HepG2 (cell line): Measurements from ENCODE around the gene CLDND2. TPM values are rescaled to one million over a fixed set of nuclear protein-coding genes. Genes with fewer than 3 reads are reported as not detected.

Experiments
- AKNA ChIP-seq: sonication (generic); formaldehyde crosslinking; IDR thresholded peaks from 2 replicates; pipeline ENCODE4 v1.4.0; 2020; ENCODE audit warnings: missing genetic modification reagents, borderline replicate concordance
- EZH2 ChIP-seq: conservative IDR thresholded peaks from 2 replicates; pipeline ENCODE4 v1.6.1; 2012; ENCODE audit warnings: mild to moderate bottlenecking, low read depth, low read length, moderate library complexity
- FOXC1 ChIP-seq: sonication (generic); formaldehyde crosslinking; IDR thresholded peaks from 2 replicates; pipeline ENCODE4 v1.8.0; 2022; ENCODE audit warnings: mild to moderate bottlenecking, missing genetic modification reagents, borderline replicate concordance
- FOXJ3 ChIP-seq: sonication (generic); formaldehyde crosslinking; IDR thresholded peaks from 2 replicates; pipeline ENCODE4 v1.4.0; 2020; ENCODE audit warnings: missing genetic modification reagents, mild to moderate bottlenecking, borderline replicate concordance
- GATAD2A ChIP-seq: IDR thresholded peaks from 2 replicates; pipeline ENCODE4 v1.6.1; 2016
- JARID2 ChIP-seq: sonication (generic); formaldehyde crosslinking; IDR thresholded peaks from 2 replicates; pipeline ENCODE4 v1.8.1; 2023; ENCODE audit warnings: missing genetic modification reagents, inconsistent platforms; ENCODE audit not compliant: insufficient replicate concordance
- MATR3 ChIP-seq: sonication (generic); formaldehyde crosslinking; IDR thresholded peaks from 2 replicates; pipeline ENCODE4 v1.4.0; 2020; ENCODE audit warnings: missing genetic modification reagents
- NFKB2 ChIP-seq: sonication (generic); formaldehyde crosslinking; IDR thresholded peaks from 2 replicates; pipeline ENCODE4 v1.4.0; 2020; ENCODE audit warnings: missing genetic modification reagents, borderline replicate concordance
- POLR2AphosphoS5 ChIP-seq: IDR thresholded peaks from 2 replicates; pipeline ENCODE4 v1.6.1; 2012; ENCODE audit warnings: low read depth, low read length
- POLR2G ChIP-seq: fragments of 200-400 bp; formaldehyde crosslinking; IDR thresholded peaks from 2 replicates; pipeline ENCODE4 v1.6.1; 2018; ENCODE audit warnings: mild to moderate bottlenecking, low read depth, low read length, moderate library complexity
- RARA ChIP-seq: IDR thresholded peaks from 2 replicates; pipeline ENCODE4 v1.6.1; 2016; ENCODE audit warnings: missing genetic modification reagents, missing compliant biosample characterization
- RBFOX2 ChIP-seq: fragments of 200-400 bp; formaldehyde crosslinking; IDR thresholded peaks from 2 replicates; pipeline ENCODE4 v1.6.1; 2017; ENCODE audit warnings: low read depth, mild to moderate bottlenecking, low read length
- REPIN1 ChIP-seq: sonication (generic); formaldehyde crosslinking; IDR thresholded peaks from 2 replicates; pipeline ENCODE4 v1.8.0; 2022; ENCODE audit warnings: missing genetic modification reagents, low read depth, mild to moderate bottlenecking, borderline replicate concordance
- SCMH1 ChIP-seq: sonication (generic); formaldehyde crosslinking; IDR thresholded peaks from 2 replicates; pipeline ENCODE4 v1.9.0; 2021; ENCODE audit warnings: missing genetic modification reagents, mild to moderate bottlenecking, borderline replicate concordance
- SMYD3 ChIP-seq: sonication (generic); formaldehyde crosslinking; IDR thresholded peaks from 2 replicates; pipeline ENCODE4 v1.8.1; 2023; ENCODE audit warnings: mild to moderate bottlenecking, missing genetic modification reagents
- SNAPC2 ChIP-seq: sonication (generic); formaldehyde crosslinking; IDR thresholded peaks from 2 replicates; pipeline ENCODE4 v1.8.1; 2022; ENCODE audit warnings: mild to moderate bottlenecking, missing genetic modification reagents
- YY1 ChIP-seq: IDR thresholded peaks from 2 replicates; pipeline ENCODE4 v1.6.1; 2011; ENCODE audit warnings: low read length, low read depth, moderate library complexity, mild to moderate bottlenecking; ENCODE audit not compliant: insufficient read depth, insufficient replicate concordance
- ZBTB7B ChIP-seq: sonication (generic); formaldehyde crosslinking; IDR thresholded peaks from 2 replicates; pipeline ENCODE4 v1.4.0; 2020; ENCODE audit warnings: missing genetic modification reagents
- ZNF12 ChIP-seq: sonication (generic); formaldehyde crosslinking; IDR thresholded peaks from 2 replicates; pipeline ENCODE4 v1.5.0; 2020; ENCODE audit warnings: missing genetic modification reagents
- ZNF207 ChIP-seq: fragments of 450-650 bp; IDR thresholded peaks from 2 replicates; pipeline ENCODE4 v1.6.1; 2016; ENCODE audit warnings: antibody characterized with exemption, borderline replicate concordance
- ZNF329 ChIP-seq: sonication (generic); formaldehyde crosslinking; IDR thresholded peaks from 2 replicates; pipeline ENCODE4 v1.9.0; 2021; ENCODE audit warnings: low read depth, mild to moderate bottlenecking, missing genetic modification reagents
- polyA plus RNA-seq, 8 experiments: library from polyadenylated mRNA; depleted of rRNA in 3 of 8; stranded (reverse) in 7 of 8; unstranded in 1 of 8; fragments of >200 nt; fragmentation: Illumina TruSeq in 4 of 8; extraction: Trizol in 4 of 8; gene quantifications; 2 replicates each; pipeline versions ENCODE4 v1.2.1 to v1.2.3, GENCODE V29; 2011 to 2016; ENCODE audit warnings: low read depth in 4 of 8, missing spikeins in 1 of 8, mixed read lengths in 1 of 8; ENCODE audit not compliant: insufficient read depth in 1 of 8
- total RNA-seq, 5 experiments: library from RNA; depleted of rRNA; stranded (reverse); fragments of >200 nt; fragmentation: Illumina TruSeq; extraction: Trizol; gene quantifications; 2 replicates each; pipeline ENCODE4 v1.2.3, GENCODE V29; 2016; ENCODE audit warnings: low read depth in 1 of 5
- TF ChIP-seq, protein P1 (sequence below): sonication (generic); formaldehyde crosslinking; IDR thresholded peaks from 2 replicates; pipeline ENCODE4 v1.5.1; 2020; ENCODE audit warnings: mild to moderate bottlenecking, moderate library complexity, missing genetic modification reagents

CLDND2 gene
- total and polyA plus RNA-seq, 2 of the 13 experiments (the other 11 are each of a cell fraction or from before 2014, with no cell fraction given) = 0.84 to 1.8 TPM

- TF ChIP-seq SCMH1 (no peak), POLR2G (peak; percentile 28; the same call in 1 of the 2 replicates), SMYD3 (CRISPR knock-in tag) (no peak), ZNF207 (no peak), AKNA (CRISPR knock-in tag) (no peak), POLR2AphosphoS5 (peak; percentile 40; the same call in 1 of the 2 replicates), FOXJ3 (no peak), EZH2 (no peak), FOXC1 (CRISPR knock-in tag) (no peak), ZNF12 (CRISPR knock-in tag) (no peak), NFKB2 (CRISPR knock-in tag) (no peak), ZBTB7B (CRISPR knock-in tag) (no peak), RARA (CRISPR knock-in tag) (0 out of 2 replicates have a peak, but pooled peaks have one; percentile 9), JARID2 (CRISPR knock-in tag) (no peak), YY1 (peak; percentile 51), ZNF329 (CRISPR knock-in tag) (no peak), MATR3 (CRISPR knock-in tag) (no peak), RBFOX2 (peak; percentile 79), SNAPC2 (CRISPR knock-in tag) (0 out of 2 replicates have a peak, but pooled peaks have one; percentile 36), GATAD2A (no peak), REPIN1 (CRISPR knock-in tag) (no peak)
- TF ChIP-seq, protein P1, sequence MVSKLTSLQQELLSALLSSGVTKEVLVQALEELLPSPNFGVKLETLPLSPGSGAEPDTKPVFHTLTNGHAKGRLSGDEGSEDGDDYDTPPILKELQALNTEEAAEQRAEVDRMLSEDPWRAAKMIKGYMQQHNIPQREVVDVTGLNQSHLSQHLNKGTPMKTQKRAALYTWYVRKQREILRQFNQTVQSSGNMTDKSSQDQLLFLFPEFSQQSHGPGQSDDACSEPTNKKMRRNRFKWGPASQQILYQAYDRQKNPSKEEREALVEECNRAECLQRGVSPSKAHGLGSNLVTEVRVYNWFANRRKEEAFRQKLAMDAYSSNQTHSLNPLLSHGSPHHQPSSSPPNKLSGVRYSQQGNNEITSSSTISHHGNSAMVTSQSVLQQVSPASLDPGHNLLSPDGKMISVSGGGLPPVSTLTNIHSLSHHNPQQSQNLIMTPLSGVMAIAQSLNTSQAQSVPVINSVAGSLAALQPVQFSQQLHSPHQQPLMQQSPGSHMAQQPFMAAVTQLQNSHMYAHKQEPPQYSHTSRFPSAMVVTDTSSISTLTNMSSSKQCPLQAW (CRISPR knock-in tag) = no peak
These were observed 41.5 kb downstream of the CLDND2 start (continued) for GRCh38 chr19:51327066-51328001.
